ENCODE results near the gene MEIS2.

The MEIS2 gene

DNA sequence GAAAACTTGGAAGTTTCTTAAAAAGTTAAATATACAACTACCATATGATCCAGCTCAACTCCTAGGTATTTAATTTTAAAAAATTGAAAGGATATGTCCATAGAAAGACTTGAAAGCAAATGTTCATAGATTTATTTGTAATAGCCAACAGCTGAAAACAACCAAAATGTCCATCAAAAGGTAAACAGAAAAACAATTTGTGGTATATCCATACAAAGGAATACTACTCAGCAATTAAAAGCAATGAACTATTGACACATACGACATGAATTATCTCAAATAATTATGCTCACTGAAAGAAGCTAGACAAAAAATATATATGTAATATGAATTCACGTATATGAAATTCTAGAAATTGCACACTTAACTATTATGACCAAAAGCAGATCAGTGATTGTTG lies 249.5 kb downstream of the MEIS2 start:
- Histone ChIP-seq H3K27ac (ENCODE audit: insufficient read depth, low read depth, low read length, poor library complexity, severe bottlenecking) (no peak overlapping the region), H3K27me3 (ENCODE audit: control insufficient read depth, insufficient read depth, low read length, poor library complexity, severe bottlenecking) (no peaks in the 10 kb centered on the region), H3K4me1 (ENCODE audit: control insufficient read depth, insufficient read depth, low read length) (no peaks in the 10 kb centered on the region), H3K36me3 (ENCODE audit: control insufficient read depth, insufficient read depth, low read length) (peaks cover 3% of the 10 kb centered on the region), H3K9me3 (ENCODE audit: control insufficient read depth, low read length) (no peaks in the 10 kb centered on the region), H3K4me3 (ENCODE audit: insufficient read depth, low read depth, low read length) (no peak overlapping the region)
- 93% methylated on average over 2 of the region's 2 CpGs; no CpG with 5 or more reads in 1 of the 2 experiments for WGBS, 2 experiments

DNA sequence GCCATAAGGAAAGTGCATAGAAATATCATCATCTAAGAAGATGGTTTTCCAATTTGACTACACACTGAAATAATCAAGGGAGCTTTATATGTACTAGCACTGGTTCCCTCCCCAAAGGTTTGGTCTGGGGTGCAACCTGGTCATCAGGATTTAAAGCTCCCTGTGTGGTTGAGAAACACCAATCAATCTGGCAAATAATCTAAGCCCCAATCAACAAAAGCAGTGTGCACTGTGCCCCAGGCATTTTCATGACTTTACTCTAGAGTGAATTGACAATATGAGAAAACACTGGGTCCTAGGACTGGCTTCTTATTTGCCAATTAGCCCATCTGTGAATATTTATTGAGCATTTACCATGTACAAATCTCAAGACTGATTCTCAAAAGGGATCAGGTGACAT lies 255.1 kb downstream of the MEIS2 start:
- Histone ChIP-seq H3K27ac (ENCODE audit: insufficient read depth, low read depth, low read length, poor library complexity, severe bottlenecking) (no peak overlapping the region), H3K27me3 (ENCODE audit: control insufficient read depth, insufficient read depth, low read length, poor library complexity, severe bottlenecking) (no peaks in the 10 kb centered on the region), H3K4me3 (ENCODE audit: insufficient read depth, low read depth, low read length) (no peak overlapping the region), H3K36me3 (ENCODE audit: control insufficient read depth, insufficient read depth, low read length) (no peaks in the 10 kb centered on the region), H3K4me1 (ENCODE audit: control insufficient read depth, insufficient read depth, low read length) (no peaks in the 10 kb centered on the region), H3K9me3 (ENCODE audit: control insufficient read depth, low read length) (no peaks in the 10 kb centered on the region)

DNA sequence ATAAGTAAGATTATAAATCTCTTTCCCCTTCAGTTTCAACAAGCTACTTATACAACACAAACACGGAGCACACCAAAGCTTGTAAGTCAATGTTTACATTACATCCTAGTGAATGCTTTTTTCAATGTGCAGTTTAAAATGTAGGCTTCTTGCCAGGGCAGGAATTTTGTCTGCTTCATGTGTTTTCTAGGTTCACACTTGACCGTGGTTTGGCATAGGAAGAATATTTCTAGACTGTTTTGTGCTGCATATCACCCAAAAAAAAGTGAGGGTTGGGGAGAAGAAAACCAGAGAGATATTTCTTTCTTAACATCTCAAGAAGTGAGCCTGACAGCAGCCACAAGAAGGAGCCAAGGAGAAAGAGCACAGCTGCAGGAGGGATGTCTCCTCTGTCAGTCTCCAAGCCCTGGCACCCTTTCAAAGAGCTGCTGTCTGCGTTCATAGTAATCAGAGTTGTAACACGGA lies 255.8 kb downstream of the MEIS2 start:
- no peak overlapping the region for H3K4me3 ChIP-seq (ENCODE audit: insufficient read depth, low read depth, low read length)
- WGBS, 2 experiments = 56 to 62% methylated on average over 3 to 4 of the region's 4 CpGs
- H3K27ac ChIP-seq (ENCODE audit: insufficient read depth, low read depth, low read length, poor library complexity, severe bottlenecking) = no peak overlapping the region
- H3K36me3 ChIP-seq (ENCODE audit: control insufficient read depth, insufficient read depth, low read length) = no peaks in the 10 kb centered on the region
- no peaks in the 10 kb centered on the region for H3K4me1 ChIP-seq (ENCODE audit: control insufficient read depth, insufficient read depth, low read length)
- no peaks in the 10 kb centered on the region for H3K9me3 ChIP-seq (ENCODE audit: control insufficient read depth, low read length)
- no peaks in the 10 kb centered on the region for H3K27me3 ChIP-seq (ENCODE audit: control insufficient read depth, insufficient read depth, low read length, poor library complexity, severe bottlenecking)

DNA sequence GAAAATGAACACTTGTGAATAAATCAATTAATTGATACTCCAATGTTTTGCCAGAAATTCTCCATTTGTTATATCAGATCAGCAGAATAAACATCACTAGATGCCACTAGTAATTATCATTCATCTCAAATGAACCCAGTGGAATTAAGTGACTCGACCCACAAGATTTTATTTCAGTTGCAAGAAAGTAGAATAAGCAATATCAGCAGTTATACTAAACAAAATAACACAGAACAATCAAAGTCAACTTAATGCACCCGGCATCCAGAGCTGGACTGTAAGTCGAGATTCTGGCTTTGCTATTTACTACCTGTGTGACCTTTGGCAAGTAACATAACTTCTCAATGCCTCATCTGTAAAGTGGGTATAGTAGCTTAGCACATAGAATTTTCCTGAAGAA lies 256.5 kb downstream of the MEIS2 start:
- Histone ChIP-seq H3K9me3 (ENCODE audit: control insufficient read depth, low read length) (no peaks in the 10 kb centered on the region), H3K27ac (ENCODE audit: insufficient read depth, low read depth, low read length, poor library complexity, severe bottlenecking) (no peak overlapping the region), H3K4me3 (ENCODE audit: insufficient read depth, low read depth, low read length) (no peak overlapping the region), H3K27me3 (ENCODE audit: control insufficient read depth, insufficient read depth, low read length, poor library complexity, severe bottlenecking) (no peaks in the 10 kb centered on the region), H3K36me3 (ENCODE audit: control insufficient read depth, insufficient read depth, low read length) (no peaks in the 10 kb centered on the region), H3K4me1 (ENCODE audit: control insufficient read depth, insufficient read depth, low read length) (no peaks in the 10 kb centered on the region)
- 91 to 100% methylated on average over 3 of the region's 3 CpGs for WGBS, 2 experiments

DNA sequence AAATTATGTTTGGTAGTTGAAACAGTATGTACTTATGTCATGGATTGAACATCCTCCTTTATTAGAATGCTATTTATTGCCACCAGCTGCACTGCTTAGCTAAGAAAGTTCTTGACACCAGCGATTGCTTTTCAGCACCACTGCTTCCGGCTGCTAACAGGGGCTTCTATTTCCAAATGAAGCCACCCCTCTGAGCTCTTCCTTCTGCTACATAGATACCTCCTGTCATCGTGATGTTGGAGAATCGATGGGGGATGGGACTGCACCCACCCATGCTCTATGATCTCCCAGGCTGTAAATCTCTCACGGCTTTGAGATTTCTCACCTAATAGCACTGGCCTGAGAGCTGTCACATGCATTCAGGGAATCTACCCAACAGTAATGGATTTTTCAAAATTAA lies 259.2 kb downstream of the MEIS2 start:
- Histone ChIP-seq H3K36me3 (ENCODE audit: control insufficient read depth, insufficient read depth, low read length) (no peaks in the 10 kb centered on the region), H3K4me1 (ENCODE audit: control insufficient read depth, insufficient read depth, low read length) (no peaks in the 10 kb centered on the region), H3K9me3 (ENCODE audit: control insufficient read depth, low read length) (no peaks in the 10 kb centered on the region), H3K27ac (ENCODE audit: insufficient read depth, low read depth, low read length, poor library complexity, severe bottlenecking) (no peak overlapping the region), H3K4me3 (ENCODE audit: insufficient read depth, low read depth, low read length) (no peak overlapping the region), H3K27me3 (ENCODE audit: control insufficient read depth, insufficient read depth, low read length, poor library complexity, severe bottlenecking) (no peaks in the 10 kb centered on the region)
- 79 to 90% methylated on average over 5 of the region's 5 CpGs for WGBS, 2 experiments

Data from ectodermal cell (in vitro differentiated cells).